B cell (primary cell): ENCODE data around the gene COG2.

ENCODE experiments used
- EZH2 ChIP-seq: IDR thresholded peaks from 2 replicates; pipeline ENCODE4 v1.6.1; 2012; ENCODE audit warnings: borderline replicate concordance, low read depth, mild to moderate bottlenecking, moderate library complexity, low read length; ENCODE audit not compliant: insufficient read depth, poor library complexity, severe bottlenecking
- TF ChIP-seq, protein P1 (sequence below): fragments of 200-600 bp; IDR thresholded peaks from one replicate; pipeline ENCODE4 v1.8.0; 2022; ENCODE audit warnings: antibody characterized with exemption, mild to moderate bottlenecking

DNA sequence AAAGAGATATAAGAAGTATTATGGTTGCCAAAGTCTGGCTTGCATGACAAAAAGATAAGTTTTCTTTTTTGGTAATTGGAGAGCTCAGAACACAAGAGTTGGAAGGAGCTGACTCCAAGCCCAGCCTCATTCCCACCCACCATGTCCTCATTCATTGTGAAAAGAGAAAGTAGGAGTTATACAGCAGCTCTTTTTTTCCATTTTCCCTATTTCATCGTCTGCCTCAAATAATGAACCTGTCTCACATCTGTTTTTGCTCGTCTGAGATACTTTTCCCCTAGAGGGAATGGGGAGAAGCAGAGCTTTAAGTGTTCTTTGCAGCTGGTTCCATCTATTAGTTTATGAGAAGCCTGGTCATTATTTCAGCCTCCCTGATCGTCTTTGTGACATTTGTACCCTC lies 36.9 kb downstream of the COG2 start:
- TF ChIP-seq, protein P1, sequence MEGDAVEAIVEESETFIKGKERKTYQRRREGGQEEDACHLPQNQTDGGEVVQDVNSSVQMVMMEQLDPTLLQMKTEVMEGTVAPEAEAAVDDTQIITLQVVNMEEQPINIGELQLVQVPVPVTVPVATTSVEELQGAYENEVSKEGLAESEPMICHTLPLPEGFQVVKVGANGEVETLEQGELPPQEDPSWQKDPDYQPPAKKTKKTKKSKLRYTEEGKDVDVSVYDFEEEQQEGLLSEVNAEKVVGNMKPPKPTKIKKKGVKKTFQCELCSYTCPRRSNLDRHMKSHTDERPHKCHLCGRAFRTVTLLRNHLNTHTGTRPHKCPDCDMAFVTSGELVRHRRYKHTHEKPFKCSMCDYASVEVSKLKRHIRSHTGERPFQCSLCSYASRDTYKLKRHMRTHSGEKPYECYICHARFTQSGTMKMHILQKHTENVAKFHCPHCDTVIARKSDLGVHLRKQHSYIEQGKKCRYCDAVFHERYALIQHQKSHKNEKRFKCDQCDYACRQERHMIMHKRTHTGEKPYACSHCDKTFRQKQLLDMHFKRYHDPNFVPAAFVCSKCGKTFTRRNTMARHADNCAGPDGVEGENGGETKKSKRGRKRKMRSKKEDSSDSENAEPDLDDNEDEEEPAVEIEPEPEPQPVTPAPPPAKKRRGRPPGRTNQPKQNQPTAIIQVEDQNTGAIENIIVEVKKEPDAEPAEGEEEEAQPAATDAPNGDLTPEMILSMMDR, result no peak
- no peak for TF ChIP-seq EZH2
